Skeletal muscle satellite cell (primary cell): ENCODE data around the gene TP53.

Source experiments
- H3K27me3 ChIP-seq: 2 replicates; pipeline ENCODE4 v1.7.0; 2013; ENCODE audit warnings: low read length; ENCODE audit not compliant: control insufficient read depth, insufficient read depth
- H3K36me3 ChIP-seq: 2 replicates; pipeline ENCODE4 v1.7.0; 2013; ENCODE audit warnings: mild to moderate bottlenecking, control low read depth, low read length; ENCODE audit not compliant: insufficient read depth
- H3K4me1 ChIP-seq: 2 replicates; pipeline ENCODE4 v1.7.0; 2013; ENCODE audit warnings: low read length; ENCODE audit not compliant: control insufficient read depth, insufficient read depth
- H3K4me2 ChIP-seq: 2 replicates; pipeline ENCODE4 v1.7.0; 2013; ENCODE audit warnings: mild to moderate bottlenecking, low read length
- H3K4me3 ChIP-seq: 2 replicates; pipeline ENCODE4 v1.7.0; 2013; ENCODE audit warnings: low read length
- H3K9ac ChIP-seq: 2 replicates; pipeline ENCODE4 v1.7.0; 2013; ENCODE audit warnings: mild to moderate bottlenecking, low read depth, low read length, moderate library complexity
- H3K9me3 ChIP-seq: replicated peaks from 2 replicates; pipeline ENCODE4 v1.7.0; 2013; ENCODE audit warnings: mild to moderate bottlenecking, control low read depth, low read length

The TP53 gene

DNA sequence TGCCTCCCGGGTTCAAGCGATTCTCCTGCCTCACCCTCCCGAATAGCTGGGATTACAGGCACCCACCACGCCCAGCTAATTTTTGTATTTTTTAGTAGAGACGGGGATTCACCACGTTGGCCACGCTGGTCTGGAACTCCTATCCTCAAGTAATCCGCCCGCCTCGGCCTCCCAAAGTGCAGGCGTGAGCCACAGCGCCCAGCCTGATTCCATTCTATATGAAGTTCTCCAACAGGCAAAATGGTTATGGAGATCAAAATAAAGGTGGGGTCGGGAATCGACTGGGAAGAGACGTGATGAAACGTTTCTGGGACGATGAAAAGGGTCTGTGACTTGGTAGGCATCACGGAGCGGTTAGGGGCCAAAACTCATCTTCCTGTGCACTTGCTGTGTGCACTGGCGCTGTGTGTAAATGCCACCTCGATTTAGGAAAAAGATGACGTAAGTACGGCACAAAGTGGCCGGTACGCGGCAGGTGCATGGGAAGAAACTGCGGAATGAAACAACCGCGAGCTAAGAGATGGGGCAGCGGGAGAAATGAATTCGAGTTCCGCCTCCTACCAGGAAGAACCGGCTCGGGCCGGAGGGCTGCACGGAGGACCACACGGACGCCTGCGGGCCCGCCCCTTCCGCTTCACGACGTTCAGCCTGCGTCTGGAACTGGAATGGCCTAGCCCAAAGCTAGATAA lies 1.6 kb downstream of the TP53 start:
- Histone ChIP-seq H3K36me3 (peaks cover 4% of the 10 kb centered on the region), H3K4me3 (peak overlapping the region; percentile 93), H3K9me3 (no peaks in the 10 kb centered on the region), H3K9ac (peak overlapping the region; percentile 99), H3K4me1 (peaks cover 15% of the 10 kb centered on the region), H3K4me2 (peak overlapping the region; percentile 93), H3K27me3 (no peaks in the 10 kb centered on the region)

DNA sequence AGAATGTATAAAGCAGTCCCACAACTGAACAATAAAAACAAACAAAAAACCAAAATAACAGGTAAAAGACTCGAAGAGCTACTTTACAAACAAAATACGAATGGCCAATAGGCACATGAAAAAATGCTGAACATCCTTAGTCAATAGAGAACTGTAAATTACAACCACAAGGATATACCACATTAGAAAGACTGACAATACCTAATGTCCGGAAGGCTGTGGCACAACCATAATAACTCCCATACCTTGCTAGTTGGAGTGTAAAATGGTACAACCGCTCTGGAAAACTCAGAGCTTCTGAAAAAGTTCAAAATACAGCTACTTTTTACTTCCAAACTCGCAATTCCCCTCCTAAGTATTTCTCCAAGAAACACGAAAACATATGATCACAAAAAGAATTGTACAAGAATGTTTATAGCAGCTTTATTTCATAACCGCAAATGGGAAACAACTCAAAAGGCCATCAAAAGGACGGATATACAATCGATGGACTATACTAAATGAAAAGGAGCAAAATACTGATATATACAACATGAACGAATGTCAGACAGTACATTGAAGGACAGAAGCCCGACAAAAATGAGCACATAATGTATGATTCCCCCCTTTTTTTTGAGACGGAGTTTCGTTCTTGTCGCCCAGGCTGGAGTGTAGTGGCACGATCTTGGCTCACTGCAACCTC lies 2.3 kb downstream of the TP53 start:
- Histone ChIP-seq H3K9me3 (no peaks in the 10 kb centered on the region), H3K27me3 (no peaks in the 10 kb centered on the region), H3K4me2 (peak overlapping the region; percentile 93), H3K4me1 (peaks cover 15% of the 10 kb centered on the region), H3K9ac (peak overlapping the region; percentile 99), H3K36me3 (no peaks in the 10 kb centered on the region), H3K4me3 (peak overlapping the region; percentile 93)

GRCh38 chr17:7677388-7678067 lies 9.8 kb downstream of the TP53 start:
- H3K9me3 ChIP-seq, result peaks cover 4% of the 10 kb centered on the region
- peaks cover 26% of the 10 kb centered on the region for H3K36me3 ChIP-seq
- H3K4me2 ChIP-seq, result no peak overlapping the region
- H3K9ac ChIP-seq, result no peak overlapping the region
- no peaks in the 10 kb centered on the region for H3K27me3 ChIP-seq
- H3K4me3 ChIP-seq, result no peak overlapping the region
- H3K4me1 ChIP-seq, result no peaks in the 10 kb centered on the region

DNA sequence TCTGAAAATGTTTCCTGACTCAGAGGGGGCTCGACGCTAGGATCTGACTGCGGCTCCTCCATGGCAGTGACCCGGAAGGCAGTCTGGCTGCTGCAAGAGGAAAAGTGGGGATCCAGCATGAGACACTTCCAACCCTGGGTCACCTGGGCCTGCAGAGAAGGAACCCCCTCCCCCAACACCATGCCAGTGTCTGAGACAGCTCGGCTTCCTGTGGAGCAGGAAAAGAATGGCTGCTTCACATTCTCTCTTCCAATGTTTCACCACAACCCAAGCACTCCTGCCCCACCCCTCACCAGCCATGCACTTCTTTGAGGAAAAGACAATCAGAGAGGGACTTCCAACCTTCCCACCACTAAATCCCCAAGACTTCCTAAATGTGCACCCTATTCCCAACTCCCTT lies 10.8 kb downstream of the TP53 start:
- no peaks in the 10 kb centered on the region for H3K4me1 ChIP-seq
- peaks cover 4% of the 10 kb centered on the region for H3K9me3 ChIP-seq
- H3K36me3 ChIP-seq, result peaks cover 30% of the 10 kb centered on the region
- no peaks in the 10 kb centered on the region for H3K27me3 ChIP-seq
- no peak overlapping the region for H3K4me2 ChIP-seq
- H3K4me3 ChIP-seq, result no peak overlapping the region
- H3K9ac ChIP-seq, result no peak overlapping the region

DNA sequence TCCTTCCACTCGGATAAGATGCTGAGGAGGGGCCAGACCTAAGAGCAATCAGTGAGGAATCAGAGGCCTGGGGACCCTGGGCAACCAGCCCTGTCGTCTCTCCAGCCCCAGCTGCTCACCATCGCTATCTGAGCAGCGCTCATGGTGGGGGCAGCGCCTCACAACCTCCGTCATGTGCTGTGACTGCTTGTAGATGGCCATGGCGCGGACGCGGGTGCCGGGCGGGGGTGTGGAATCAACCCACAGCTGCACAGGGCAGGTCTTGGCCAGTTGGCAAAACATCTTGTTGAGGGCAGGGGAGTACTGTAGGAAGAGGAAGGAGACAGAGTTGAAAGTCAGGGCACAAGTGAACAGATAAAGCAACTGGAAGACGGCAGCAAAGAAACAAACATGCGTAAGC lies 12.4 kb downstream of the TP53 start:
- Histone ChIP-seq H3K27me3 (no peaks in the 10 kb centered on the region), H3K36me3 (peaks cover 38% of the 10 kb centered on the region), H3K9ac (no peak overlapping the region), H3K4me1 (no peaks in the 10 kb centered on the region), H3K4me2 (no peak overlapping the region), H3K4me3 (no peak overlapping the region), H3K9me3 (peaks cover 4% of the 10 kb centered on the region)

GRCh38 chr17:7673239-7673638 lies 14.1 kb downstream of the TP53 start:
- Histone ChIP-seq H3K27me3 (no peaks in the 10 kb centered on the region), H3K4me2 (no peak overlapping the region), H3K36me3 (peaks cover 38% of the 10 kb centered on the region), H3K4me3 (no peak overlapping the region), H3K4me1 (no peaks in the 10 kb centered on the region), H3K9ac (no peak overlapping the region), H3K9me3 (peaks cover 4% of the 10 kb centered on the region)

DNA sequence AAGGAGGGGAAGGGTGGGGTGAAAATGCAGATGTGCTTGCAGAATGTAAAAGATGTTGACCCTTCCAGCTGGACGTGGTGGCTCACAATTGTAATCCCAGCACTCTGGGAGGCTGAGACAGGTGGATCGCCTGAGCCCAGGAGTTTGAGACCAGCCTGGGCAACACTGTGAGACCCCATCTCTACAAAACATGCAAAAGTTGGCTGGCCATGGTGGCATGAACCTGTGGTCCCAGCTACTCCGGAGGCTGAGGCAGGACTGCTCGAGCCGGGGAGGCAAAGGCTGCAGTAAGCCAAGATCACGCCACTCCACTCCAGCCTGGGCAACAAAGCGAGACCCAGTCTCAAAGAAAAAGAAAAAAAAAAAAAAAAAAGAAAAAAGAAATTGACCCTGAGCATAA lies 18.8 kb downstream of the TP53 start:
- no peaks in the 10 kb centered on the region for H3K4me1 ChIP-seq
- no peak overlapping the region for H3K4me2 ChIP-seq
- H3K9ac ChIP-seq, result no peak overlapping the region
- H3K27me3 ChIP-seq, result no peaks in the 10 kb centered on the region
- H3K36me3 ChIP-seq, result peaks cover 20% of the 10 kb centered on the region
- no peak overlapping the region for H3K4me3 ChIP-seq
- H3K9me3 ChIP-seq, result peaks cover 3% of the 10 kb centered on the region

DNA sequence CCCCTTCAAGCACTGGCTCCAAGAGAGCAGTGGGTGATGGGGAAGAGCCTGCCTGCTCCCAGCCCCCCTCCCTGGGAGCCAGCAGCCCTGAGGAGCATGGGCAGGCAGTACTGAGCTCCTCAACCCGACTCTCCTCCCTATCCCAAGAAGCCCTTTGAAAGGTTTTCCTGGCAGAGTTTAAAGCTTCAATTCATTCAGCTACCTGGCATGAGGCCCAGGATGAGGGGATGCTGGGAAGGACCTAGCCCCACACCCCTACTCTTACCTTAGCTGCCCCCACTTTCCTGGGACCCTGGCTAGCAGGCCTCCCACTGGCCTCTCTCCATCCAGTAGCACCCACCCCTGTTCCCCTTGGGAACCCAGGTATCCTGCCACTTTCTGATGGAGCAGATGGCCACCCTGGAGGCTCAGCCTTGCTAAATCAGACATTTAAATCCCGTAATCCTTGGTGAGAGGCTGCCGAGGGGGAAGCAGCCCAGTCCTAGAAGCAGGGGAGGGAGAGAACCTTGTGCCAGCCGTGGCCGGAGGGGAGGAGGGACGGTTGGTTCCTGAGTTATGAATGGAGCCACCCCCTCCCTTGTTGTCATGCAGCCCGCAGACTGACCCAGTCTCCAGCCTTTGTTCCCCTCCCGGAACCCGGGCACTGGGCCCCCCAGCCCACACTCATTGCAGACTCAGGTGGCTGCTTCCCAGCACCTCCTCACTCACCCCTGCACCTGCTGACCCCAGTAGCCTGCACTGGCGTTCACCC lies 19.5 kb downstream of the TP53 start:
- no peaks in the 10 kb centered on the region for H3K9me3 ChIP-seq
- H3K36me3 ChIP-seq, result peaks cover 14% of the 10 kb centered on the region
- no peak overlapping the region for H3K4me3 ChIP-seq
- H3K27me3 ChIP-seq, result no peaks in the 10 kb centered on the region
- H3K4me1 ChIP-seq, result no peaks in the 10 kb centered on the region
- no peak overlapping the region for H3K4me2 ChIP-seq
- H3K9ac ChIP-seq, result no peak overlapping the region

- Histone ChIP-seq H3K4me1 (no peaks in the 10 kb centered on the region), H3K9me3 (no peaks in the 10 kb centered on the region), H3K4me3 (no peak overlapping the region), H3K9ac (no peak overlapping the region), H3K27me3 (peaks cover 33% of the 10 kb centered on the region), H3K4me2 (no peak overlapping the region), H3K36me3 (no peaks in the 10 kb centered on the region)
Measured at GRCh38 chr17:7656958-7657609, 30.2 kb downstream of the TP53 start.

GRCh38 chr17:7655541-7655840 lies 31.8 kb downstream of the TP53 start:
- H3K27me3 ChIP-seq, result peaks cover 48% of the 10 kb centered on the region

More at GRCh38 chr17:7655541-7655840, 31.8 kb downstream of the TP53 start:
- Histone ChIP-seq H3K36me3 (no peaks in the 10 kb centered on the region), H3K9me3 (no peaks in the 10 kb centered on the region), H3K9ac (no peak overlapping the region), H3K4me2 (no peak overlapping the region), H3K4me1 (peaks cover 11% of the 10 kb centered on the region), H3K4me3 (no peak overlapping the region)
